ENCODE results near the gene IKZF5. TPM values are rescaled to one million over a fixed set of nuclear protein-coding genes. Genes with fewer than 3 reads are reported as not detected.
A peak's percentile ranks its signal among the peaks of the same experiment; 100 is the strongest.

The IKZF5 gene
- total and polyA plus RNA-seq, 9 of the 15 experiments (the other 6 are each of a cell fraction or from before 2014, with no cell fraction given) = 3.8 to 19.6 (median 12.4) TPM

GRCh38 chr10:122981066-122981464 is 27.5 kb downstream of the IKZF5 start:
- Histone ChIP-seq H3K79me2 (ENCODE audit: control insufficient read depth, insufficient read depth, low read length) (peaks cover 9% of the 10 kb centered on the region; the same call in 2 of the 3 replicates), H4K20me1 (replicated peaks; ENCODE audit: control insufficient read depth, insufficient read depth, low read length) (no peaks in the 10 kb centered on the region), H3K9me1 (ENCODE audit: control insufficient read depth, insufficient read depth, low read length) (no peaks in the 10 kb centered on the region), H2AFZ (ENCODE audit: low read depth, low read length) (peak overlapping the region; percentile 76), H3K4me3 (peak overlapping the region; percentile 34), H3K4me2 (ENCODE audit: insufficient read depth, low read length) (peak overlapping the region; percentile 85), H3K36me3 (ENCODE audit: control insufficient read depth, insufficient read depth, low read length) (peaks cover 18% of the 10 kb centered on the region; the same call in 2 of the 3 replicates), H3K27me3 (ENCODE audit: control insufficient read depth in 2 of 2, insufficient read depth in 2 of 2, low read length in 2 of 2) (no peaks in the 10 kb centered on the region), H3K9me3 (replicated peaks; ENCODE audit: control insufficient read depth, insufficient read depth, low read depth, low read length) (no peaks in the 10 kb centered on the region), H3K9ac (ENCODE audit: insufficient read depth in 1 of 2, low read depth in 2 of 2, low read length in 2 of 2) (peak overlapping the region in 1 of 2 experiments; percentile 50; a peak in 2 of 4 replicates), H3K4me1 (replicated peaks in 1 of 2; ENCODE audit: control insufficient read depth in 2 of 2, insufficient read depth in 2 of 2, low read length in 2 of 2) (peaks cover 7 to 8% of the 10 kb centered on the region in 2 experiments; a peak in 4 of 5 replicates), H3K27ac (ENCODE audit: extremely low read depth, low read depth, low read length) (peak overlapping the region; percentile 61)
- in situ Hi-C loops (cut with MboI) (no loop called here), intact Hi-C loops (cut with micrococcal nuclease) (no loop called here)
- FAIRE-seq (peak; percentile 71), ATAC-seq (peak; percentile 69), DNase-seq (ENCODE audit: extremely low read depth in 1 of 4, low spot score in 3 of 4) (peak; percentile 11 to 41 (median 22))
- CTCF ChIA-PET (ENCODE audit: low intra/inter-chr PET ratio) = no interaction called here
- WGBS (ENCODE audit: insufficient coverage, low coverage, missing lambda C conversion rate) = 3% methylated on average over 4 of the region's 4 CpGs
- TSS peak; percentile 75 for BruUV-seq (replicated peaks)
- POLR2A ChIA-PET = interaction anchor here (0.7 to 1.9 kb wide), 4 partner anchors 9 to 105 kb away, joined by 3 to 8 read pairs (median 4); partner anchors contain the start of gene C10orf88
- TF ChIP-seq ZNF23 (CRISPR knock-in tag; IDR thresholded peaks at IDR 0.05) (no peak), NELFE (IDR thresholded peaks at IDR 0.05; ENCODE audit: insufficient read depth, insufficient read length) (no peak), ZFP91 (CRISPR knock-in tag; IDR thresholded peaks at IDR 0.05) (no peak), ZZZ3 (IDR thresholded peaks at IDR 0.05) (no peak), CCAR2 (IDR thresholded peaks at IDR 0.05; ENCODE audit: low read depth, low read length) (no peak), ZBTB7A (IDR thresholded peaks at IDR 0.05; ENCODE audit: borderline replicate concordance, control insufficient read depth, low read depth, low read length) (no peak), HINFP (tag; conservative IDR thresholded peaks at IDR 0.05; ENCODE audit: low read depth) (no peak), SREBF2 (CRISPR knock-in tag; IDR thresholded peaks at IDR 0.05) (no peak), CBX1 (IDR thresholded peaks at IDR 0.05; ENCODE audit: low read depth) (no peak), HMGXB4 (CRISPR knock-in tag; IDR thresholded peaks at IDR 0.05) (no peak), THAP7 (CRISPR knock-in tag; IDR thresholded peaks at IDR 0.05) (no peak), HOXB6 (CRISPR knock-in tag; IDR thresholded peaks at IDR 0.05; ENCODE audit: borderline replicate concordance) (no peak), RAD21 (CRISPR knock-in tag; conservative IDR thresholded peaks at IDR 0.05 in 1 of 2, IDR thresholded peaks at IDR 0.05 in 1 of 2) (peak in 1 of 2 experiments; percentile 33; a peak in 2 of 4 replicates), CTCF (IDR thresholded peaks at IDR 0.05 in 2 of 3, conservative IDR thresholded peaks at IDR 0.05 in 1 of 3; ENCODE audit: insufficient read depth in 2 of 3, low read depth in 1 of 3, low read length in 3 of 3) (peak; percentile 13 to 42 (median 41); a peak in 4 of 6 replicates)

All from K562 (cell line).